ENCODE results near the gene TMEM270.
A peak's percentile ranks its signal among the peaks of the same experiment; 100 is the strongest.
"Not testable (repeated sequence)": the region's sequence is repeated elsewhere in the genome, so short reads cannot be mapped to it uniquely, and the experiment has no call there.

TMEM270 gene

GRCh38 chr7:73831834-73832651, 28.9 kb upstream of the TMEM270 start:
- no peak for DNase-seq (ENCODE audit: low read depth in 2 of 2, low spot score in 1 of 2)

DNA sequence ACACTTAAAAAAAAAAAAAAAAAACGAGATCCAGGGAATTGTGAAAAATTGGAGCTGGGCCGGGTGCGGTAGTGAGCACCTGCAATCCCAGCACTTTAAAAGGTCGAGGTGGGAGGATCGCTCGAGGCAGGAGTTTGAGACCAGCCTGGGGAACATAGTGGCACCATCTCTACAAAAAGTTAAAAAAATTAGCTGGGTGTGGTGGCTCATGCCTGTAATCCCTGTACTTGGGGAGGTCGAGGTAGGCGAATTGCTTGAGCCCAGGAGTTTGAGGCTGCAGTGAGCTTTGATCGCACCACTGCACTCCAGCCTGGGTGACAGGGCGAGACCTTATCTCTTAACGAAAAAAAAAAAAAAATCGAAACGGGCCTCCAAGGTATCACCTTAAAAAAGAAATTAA, 28.2 kb upstream of the TMEM270 start:
- no peak for DNase-seq (ENCODE audit: low read depth in 2 of 2, low spot score in 1 of 2)

- no peak for DNase-seq (ENCODE audit: low read depth in 2 of 2, low spot score in 1 of 2)
Observed at GRCh38 chr7:73833251-73833919, 27.6 kb upstream of the TMEM270 start.

DNA sequence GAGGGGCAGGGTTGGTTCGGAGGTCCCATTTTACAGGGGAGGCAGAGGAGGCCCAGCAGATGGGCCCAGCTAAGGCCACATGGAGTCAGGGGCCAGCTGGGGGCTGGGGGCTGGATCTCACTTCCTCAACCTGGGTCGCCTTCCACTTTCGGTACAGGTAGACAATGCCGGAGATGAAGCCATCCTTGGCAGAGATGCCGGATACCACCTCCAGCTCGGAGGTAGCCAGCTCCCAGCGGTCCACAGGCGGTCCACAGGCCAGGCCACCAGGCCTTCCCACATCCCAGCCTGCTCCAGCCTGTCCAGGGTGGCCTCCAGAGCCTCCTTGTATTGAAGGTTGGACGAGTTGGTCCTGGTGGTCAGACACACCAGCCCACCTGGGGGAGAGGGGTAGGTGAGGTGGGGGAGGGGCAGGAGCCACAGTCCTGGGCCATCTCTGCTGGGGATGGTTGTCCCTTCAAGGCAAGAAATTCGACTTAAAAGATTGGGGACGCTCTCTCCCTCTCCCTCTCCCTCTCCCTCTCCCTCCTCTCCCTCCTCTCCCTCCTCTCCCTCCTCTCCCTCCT, 26.2 kb upstream of the TMEM270 start:
- no peak for DNase-seq (ENCODE audit: low read depth in 2 of 2, low spot score in 1 of 2)

DNA sequence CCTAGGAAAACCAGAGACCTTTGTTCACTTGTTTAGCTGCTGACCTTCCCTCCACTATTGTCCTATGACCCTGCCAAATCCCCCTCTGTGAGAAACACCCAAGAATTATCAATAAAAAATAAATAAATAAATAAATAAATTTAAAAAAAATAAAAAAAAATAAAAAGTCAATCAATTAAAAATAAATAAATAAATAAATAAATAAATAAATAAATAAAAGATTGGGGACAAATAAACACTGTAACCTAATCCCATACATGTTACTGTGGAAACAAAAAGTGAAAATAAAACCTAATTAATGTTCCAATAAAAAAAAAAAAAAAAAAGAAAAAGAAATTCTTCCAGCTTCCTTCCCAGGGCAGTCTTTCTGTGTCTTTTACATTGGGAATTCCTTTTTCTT, 23.8 kb upstream of the TMEM270 start:
- DNase-seq (ENCODE audit: low read depth in 2 of 2, low spot score in 1 of 2) = not testable (repeated sequence)

DNA sequence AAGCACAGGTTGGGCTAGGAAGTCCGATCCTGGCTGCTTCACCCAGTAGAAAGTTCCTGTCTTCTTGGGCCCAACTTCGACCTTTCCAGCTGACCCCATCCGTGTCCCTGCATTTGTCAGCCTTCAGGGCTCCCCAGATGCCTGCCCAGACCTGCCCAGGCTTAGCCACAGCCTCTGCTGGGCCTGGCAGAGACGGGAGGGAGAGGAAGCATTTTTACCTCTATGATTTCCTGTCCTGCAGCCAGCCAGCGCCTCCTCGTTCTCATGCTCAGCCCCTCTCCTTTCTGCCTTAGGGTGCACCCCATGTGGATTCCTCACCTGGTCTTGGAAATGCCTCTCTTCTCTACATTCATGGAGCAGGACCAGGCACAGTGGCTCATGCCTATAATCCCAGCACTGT, 22.3 kb upstream of the TMEM270 start:
- no peak for DNase-seq (ENCODE audit: low read depth in 2 of 2, low spot score in 1 of 2)

DNA sequence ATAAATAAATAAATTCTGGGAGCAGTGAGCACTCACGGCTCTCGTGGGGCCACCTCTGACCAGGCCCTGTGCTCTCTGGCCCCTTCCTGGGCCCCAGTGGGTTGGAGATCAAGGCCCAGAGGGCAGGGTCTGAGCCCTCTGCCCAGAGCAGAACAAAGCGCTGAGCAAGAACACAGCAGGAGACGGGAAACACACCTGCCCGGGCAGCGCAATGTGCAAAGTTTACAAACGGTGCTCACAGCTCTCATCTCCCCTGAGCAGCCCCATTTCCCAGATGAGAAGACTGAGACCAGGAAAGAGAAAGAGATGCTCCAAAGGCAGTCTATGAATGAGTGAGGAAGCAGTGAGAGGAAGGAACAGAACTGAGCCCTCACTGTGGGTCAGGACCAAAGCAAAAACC, 21.7 kb upstream of the TMEM270 start:
- DNase-seq (ENCODE audit: low read depth in 2 of 2, low spot score in 1 of 2) = no peak

GRCh38 chr7:73839743-73840714, 20.9 kb upstream of the TMEM270 start:
- DNase-seq (ENCODE audit: low read depth in 2 of 2, low spot score in 1 of 2) = no peak

DNA sequence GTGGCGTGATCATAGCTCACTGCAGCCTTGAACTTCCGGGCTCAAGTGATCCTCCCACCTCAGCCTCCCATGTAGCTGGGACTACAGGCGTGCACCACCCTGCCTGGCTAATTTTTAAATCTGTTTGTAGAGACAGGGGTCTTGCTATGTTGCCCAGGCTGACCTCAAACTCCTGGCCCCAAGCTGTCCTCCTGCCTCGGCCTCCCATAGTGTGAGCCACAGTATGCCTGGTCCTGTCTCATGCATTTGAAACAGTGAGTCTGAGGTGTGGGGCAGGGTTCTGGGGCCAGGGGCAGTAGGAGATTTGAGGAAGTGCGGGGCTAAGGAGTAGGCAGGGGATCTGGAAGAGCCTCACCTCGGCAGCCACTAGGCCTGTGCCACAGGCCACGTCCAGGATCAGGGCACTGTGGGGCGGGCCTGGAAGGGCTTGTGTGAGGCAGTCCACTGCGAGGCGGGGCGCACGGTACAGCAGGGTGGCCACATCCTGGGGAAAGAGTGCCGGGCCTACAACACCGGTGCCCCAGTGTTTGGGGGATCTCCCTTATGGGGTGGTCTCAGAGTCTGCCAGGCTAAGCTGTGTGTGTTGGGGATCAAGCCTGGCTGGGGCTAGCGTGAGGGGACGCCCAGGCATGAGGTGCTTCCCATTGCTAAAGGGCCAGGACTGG, 20.1 kb upstream of the TMEM270 start:
- DNase-seq (ENCODE audit: low read depth in 2 of 2, low spot score in 1 of 2) = no peak

DNA sequence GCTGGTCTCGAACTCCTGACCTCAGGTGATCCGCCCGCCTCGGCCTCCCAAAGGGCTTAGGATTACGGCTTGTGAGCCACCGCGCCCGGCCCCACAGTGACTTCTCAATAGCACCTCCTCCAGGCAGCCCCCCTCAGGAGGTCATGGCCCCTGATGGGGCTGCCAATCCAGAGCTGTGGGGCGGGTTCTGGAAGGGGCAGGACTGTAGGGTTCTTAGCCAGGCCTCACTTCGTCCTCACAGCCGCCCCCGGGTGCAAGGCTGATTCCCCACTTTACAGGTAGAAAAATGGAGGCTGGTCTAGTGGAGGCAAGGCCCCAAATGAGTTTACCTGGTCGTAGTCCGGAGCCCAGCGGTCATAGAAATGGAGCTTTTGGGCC, 19.3 kb upstream of the TMEM270 start:
- DNase-seq (ENCODE audit: low read depth in 2 of 2, low spot score in 1 of 2) = no peak

- peak; percentile 76 to 82 for DNase-seq (ENCODE audit: low read depth in 2 of 2, low spot score in 1 of 2)
Observed at GRCh38 chr7:73842067-73842976, 18.6 kb upstream of the TMEM270 start, which contains the start of gene METTL27. METTL27 (minus strand) TSS chr7:73842516; CDS start chr7:73842140, 376 bp downstream.

DNA sequence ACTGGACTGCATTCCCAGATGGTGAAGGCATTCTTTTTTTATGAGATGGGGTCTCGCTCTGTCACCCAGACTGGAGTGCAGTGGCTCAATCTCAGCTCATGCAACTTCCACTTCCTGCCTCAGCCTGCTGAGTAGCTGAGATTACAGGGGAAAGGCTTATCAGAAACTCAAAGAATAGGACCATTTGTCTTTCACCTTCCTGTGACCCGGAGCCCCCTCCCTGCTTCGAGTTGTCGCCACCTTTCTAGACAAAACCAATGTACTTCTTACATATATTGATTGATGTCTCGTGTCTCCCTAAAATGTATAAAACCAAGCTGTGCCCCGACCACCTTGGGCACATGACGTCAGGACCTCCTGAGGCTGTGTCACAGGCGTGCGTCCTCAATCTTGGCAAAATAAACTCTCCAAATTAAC, 16.8 kb upstream of the TMEM270 start:
- no peak for DNase-seq (ENCODE audit: low read depth in 2 of 2, low spot score in 1 of 2)

- DNase-seq (ENCODE audit: low read depth in 2 of 2, low spot score in 1 of 2) = no peak
Observed at GRCh38 chr7:73844848-73845460, 16.0 kb upstream of the TMEM270 start.

GRCh38 chr7:73845701-73846195, 15.2 kb upstream of the TMEM270 start:
- DNase-seq (ENCODE audit: low read depth in 2 of 2, low spot score in 1 of 2) = not testable (repeated sequence)

DNA sequence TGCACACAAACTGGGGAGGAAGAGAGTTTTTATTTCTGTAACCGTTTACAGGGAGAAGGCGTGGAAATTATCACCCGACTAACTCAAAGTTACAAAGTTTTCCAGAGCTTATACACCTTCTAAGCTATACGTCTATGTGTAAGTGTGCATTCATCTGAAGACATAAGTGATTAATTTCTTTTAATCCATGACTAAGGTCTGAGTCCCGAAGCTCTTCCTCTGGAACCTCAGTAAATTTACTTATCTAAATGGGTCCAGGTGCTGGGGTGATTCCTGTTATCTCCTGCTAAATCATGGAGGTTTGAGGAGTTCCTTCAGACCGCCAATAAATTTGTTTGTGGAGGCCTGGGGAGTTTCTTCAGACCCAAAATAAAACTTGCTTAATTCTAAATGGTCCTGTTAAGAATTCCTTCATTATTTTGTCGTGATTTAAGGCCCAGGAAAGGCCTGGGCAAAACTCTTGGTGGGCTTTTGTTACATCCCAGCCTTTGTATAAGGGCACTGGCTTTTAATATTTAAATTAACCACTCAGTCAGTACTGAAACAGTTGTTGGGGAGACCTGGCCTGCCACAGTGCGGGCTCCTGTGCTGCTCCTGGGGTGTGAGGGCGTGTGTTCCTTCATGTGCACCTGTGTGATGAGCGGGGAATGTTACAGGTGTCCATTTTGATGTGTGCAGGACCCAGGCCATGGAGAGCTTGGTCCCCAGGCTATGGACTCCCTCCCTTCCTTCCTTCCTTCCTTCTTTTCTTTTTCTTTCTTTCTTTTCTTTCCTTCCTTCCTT, 12.8 kb upstream of the TMEM270 start:
- DNase-seq (ENCODE audit: low read depth in 2 of 2, low spot score in 1 of 2) = no peak

DNA sequence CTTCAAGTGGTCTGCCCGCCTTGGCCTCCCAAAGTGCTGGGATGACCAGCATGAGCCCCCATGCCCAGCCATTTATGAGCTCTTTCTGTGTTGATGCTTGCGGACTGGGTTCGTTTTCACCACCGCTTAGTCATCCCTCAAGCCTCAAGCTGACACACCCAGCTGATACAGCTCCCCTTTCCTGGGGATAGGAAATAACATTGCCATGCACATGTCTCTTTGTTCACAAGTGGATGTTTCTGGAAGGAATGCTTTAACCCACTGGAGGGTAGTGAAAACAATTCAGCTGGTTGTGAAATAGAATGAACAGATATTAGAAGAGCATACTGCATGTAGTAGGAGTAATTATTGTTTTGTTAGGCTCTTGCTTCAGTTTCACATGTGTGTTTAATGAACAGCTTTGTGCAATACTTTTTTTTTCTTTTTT, 10.2 kb upstream of the TMEM270 start:
- DNase-seq (ENCODE audit: low read depth in 2 of 2, low spot score in 1 of 2) = no peak

DNA sequence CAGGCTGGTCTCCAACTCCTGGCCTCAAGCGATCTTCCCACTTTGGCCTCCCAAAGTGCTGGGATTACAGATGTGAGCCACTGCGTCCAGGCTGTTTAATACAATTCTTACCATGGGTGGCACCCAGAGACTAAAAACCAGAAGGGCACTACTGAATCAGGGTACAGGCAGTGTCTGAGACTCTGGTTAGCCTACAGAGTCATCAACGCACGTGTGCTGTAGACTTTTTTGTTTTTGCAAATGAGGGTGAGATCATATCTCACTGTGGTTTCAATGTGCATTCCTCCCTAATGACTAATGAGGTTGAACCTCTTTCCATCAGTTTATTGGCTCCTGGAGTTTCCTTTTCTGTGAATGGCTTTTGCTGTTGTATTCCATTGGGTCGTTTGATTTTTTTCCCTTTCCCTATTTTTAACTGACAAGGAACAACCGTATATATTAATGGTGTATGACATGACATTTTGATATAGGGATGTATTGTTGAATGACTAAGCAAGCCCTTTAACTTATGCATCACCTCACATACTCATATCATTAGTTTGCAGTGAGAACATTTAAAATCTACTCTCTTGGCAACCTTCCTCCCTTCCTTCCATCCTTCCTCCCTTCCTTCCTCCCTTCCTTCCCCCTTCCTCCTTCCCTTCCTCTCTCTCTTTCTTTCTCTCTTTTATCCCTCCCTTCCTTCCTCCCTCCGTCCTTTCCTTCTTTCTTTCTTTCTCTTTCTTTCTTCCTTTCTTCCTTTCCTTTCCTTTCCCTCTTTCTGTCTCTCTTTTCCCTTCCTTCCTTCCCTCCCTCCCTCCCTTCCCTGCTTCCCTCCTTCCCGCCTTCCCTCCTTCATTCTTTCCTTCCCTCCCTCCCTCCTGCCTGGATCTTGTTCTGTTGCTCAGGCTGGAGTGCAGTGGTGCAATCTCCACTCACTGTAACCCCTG, 9.3 kb upstream of the TMEM270 start:
- DNase-seq (ENCODE audit: low read depth in 2 of 2, low spot score in 1 of 2) = no peak

Measured in stimulated activated CD8-positive, alpha-beta memory T cell treated with anti-CD3 and anti-CD28 coated beads, Interleukin-4, amount 100 ng/mL, for 4 hours (primary cell).